HUES48 (cell line): ENCODE results near the gene BZW2.

Source experiments
- H3K27ac ChIP-seq: one replicate; pipeline ENCODE4 v1.7.0; 2013; ENCODE audit warnings: low read depth, low read length, inconsistent platforms
- H3K27me3 ChIP-seq: 2 replicates; pipeline ENCODE4 v1.6.1; 2013; ENCODE audit warnings: mild to moderate bottlenecking, low read length; ENCODE audit not compliant: control insufficient read depth, insufficient read depth
- H3K36me3 ChIP-seq: 2 replicates; pipeline ENCODE4 v1.6.1; 2013; ENCODE audit warnings: low read length; ENCODE audit not compliant: control insufficient read depth, insufficient read depth
- H3K4me1 ChIP-seq: 2 replicates; pipeline ENCODE4 v1.6.1; 2013; ENCODE audit warnings: mild to moderate bottlenecking, low read length; ENCODE audit not compliant: control insufficient read depth, insufficient read depth
- H3K4me3 ChIP-seq: 2 replicates; pipeline ENCODE4 v1.5.1; 2013; ENCODE audit warnings: mild to moderate bottlenecking, low read depth, low read length
- H3K9ac ChIP-seq: 2 replicates; pipeline ENCODE4 v1.6.1; 2013; ENCODE audit warnings: mild to moderate bottlenecking, low read depth, low read length, moderate library complexity
- H3K9me3 ChIP-seq: 2 replicates; pipeline ENCODE4 v1.6.1; 2013; ENCODE audit warnings: low read length; ENCODE audit not compliant: control insufficient read depth, insufficient read depth

Gene BZW2

DNA sequence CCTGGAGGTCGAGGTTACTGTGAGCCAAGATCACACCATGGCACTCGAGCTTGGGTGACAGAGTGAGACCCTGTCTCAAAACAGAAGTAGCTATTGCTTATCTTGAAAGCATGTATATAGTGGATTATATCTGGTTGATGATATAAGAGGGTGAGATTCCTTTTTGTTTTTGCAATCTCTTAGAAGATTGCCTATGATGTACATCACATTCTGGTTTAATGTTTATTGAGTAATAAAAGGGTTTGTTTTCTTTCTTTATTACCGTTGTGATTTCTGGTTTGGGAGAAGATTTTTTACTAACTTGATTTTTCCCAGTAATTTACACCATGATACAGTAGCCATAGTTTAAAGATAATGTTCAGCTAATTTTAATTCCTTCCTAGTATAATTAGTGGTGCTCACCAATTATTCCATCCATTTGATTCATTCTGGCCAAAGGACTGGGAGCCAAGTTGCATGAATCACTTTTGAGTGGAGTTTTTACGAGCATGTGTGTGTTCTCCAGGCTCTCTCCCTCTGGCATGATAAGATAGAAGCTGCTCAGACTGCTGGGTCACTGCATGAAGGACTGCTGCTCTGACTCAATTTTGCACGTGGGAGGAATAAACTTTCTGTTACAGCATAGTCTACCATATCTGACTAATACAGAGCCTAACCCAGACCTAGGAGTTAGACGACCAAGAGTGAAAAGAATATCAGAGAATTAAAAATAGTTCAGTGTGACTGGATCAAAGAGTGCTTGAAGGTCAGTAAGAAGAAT, 94.1 kb downstream of the BZW2 start:
- H3K27ac ChIP-seq, result no peak overlapping the region
- H3K4me1 ChIP-seq, result peaks cover 26% of the 10 kb centered on the region
- H3K9ac ChIP-seq, result no peak overlapping the region
- no peaks in the 10 kb centered on the region for H3K9me3 ChIP-seq
- no peaks in the 10 kb centered on the region for H3K27me3 ChIP-seq
- H3K36me3 ChIP-seq, result no peaks in the 10 kb centered on the region
- no peak overlapping the region for H3K4me3 ChIP-seq

DNA sequence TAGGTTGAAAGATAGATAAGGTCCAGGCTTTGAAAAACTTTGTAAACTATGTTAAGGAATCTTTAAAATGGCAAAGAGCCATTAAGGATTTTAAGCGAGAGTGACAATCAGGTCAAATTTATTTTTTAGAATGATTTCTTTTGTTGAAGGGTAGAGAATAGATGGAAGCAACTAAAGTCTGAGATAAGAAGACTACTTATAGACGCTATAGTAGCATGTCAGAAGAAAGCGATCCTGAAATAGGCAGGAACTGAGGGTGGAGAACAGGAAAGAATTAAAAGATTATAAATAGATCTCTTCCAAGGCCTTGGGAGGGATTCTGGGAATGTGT, 94.6 kb downstream of the BZW2 start:
- Histone ChIP-seq H3K4me3 (no peak overlapping the region), H3K27ac (no peak overlapping the region), H3K36me3 (no peaks in the 10 kb centered on the region), H3K27me3 (no peaks in the 10 kb centered on the region), H3K4me1 (peaks cover 31% of the 10 kb centered on the region), H3K9ac (no peak overlapping the region), H3K9me3 (no peaks in the 10 kb centered on the region)

DNA sequence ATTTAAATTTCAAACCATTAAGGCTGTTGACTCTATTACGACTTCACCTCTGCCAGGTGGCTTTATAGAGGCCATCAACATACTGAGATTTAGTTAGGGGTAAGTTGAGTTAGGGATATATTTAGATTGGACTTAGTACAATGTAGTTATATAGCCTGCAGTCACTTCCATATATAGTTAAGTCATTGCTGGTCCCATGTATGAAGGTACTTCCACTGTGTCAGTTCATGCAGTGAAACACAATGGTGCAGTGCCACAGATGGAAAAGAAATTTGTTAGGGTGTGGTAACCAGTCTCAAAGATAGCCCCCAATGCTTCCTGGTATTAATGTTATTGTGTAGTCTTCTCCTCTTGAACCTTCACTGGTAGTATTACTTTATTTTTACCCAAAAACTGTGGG, 95.0 kb downstream of the BZW2 start:
- Histone ChIP-seq H3K27me3 (no peaks in the 10 kb centered on the region), H3K9ac (no peak overlapping the region), H3K27ac (no peak overlapping the region), H3K36me3 (no peaks in the 10 kb centered on the region), H3K4me1 (peaks cover 36% of the 10 kb centered on the region), H3K4me3 (no peak overlapping the region), H3K9me3 (no peaks in the 10 kb centered on the region)

DNA sequence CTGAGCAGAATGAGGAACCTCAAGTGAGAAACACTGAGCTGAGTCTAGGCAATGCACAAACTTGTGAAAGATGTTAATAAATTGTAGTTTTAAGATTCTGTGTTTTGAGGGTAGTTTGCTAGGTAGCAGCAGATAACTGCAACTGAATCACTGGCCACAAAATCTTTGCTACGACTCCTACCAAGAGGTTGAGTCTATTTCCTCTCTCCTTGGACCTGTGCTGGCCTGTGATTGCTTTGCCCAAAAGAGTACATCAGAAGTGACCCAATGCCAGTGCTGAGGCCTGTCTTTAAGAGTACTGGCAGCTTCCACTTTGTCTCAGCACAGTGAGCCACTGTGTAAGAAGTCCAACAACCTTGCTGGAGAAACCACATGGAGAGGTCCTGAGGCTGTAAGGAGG, 95.7 kb downstream of the BZW2 start:
- peaks cover 36% of the 10 kb centered on the region for H3K4me1 ChIP-seq
- no peaks in the 10 kb centered on the region for H3K27me3 ChIP-seq
- H3K27ac ChIP-seq, result no peak overlapping the region
- no peak overlapping the region for H3K9ac ChIP-seq
- no peaks in the 10 kb centered on the region for H3K36me3 ChIP-seq
- no peak overlapping the region for H3K4me3 ChIP-seq
- no peaks in the 10 kb centered on the region for H3K9me3 ChIP-seq

DNA sequence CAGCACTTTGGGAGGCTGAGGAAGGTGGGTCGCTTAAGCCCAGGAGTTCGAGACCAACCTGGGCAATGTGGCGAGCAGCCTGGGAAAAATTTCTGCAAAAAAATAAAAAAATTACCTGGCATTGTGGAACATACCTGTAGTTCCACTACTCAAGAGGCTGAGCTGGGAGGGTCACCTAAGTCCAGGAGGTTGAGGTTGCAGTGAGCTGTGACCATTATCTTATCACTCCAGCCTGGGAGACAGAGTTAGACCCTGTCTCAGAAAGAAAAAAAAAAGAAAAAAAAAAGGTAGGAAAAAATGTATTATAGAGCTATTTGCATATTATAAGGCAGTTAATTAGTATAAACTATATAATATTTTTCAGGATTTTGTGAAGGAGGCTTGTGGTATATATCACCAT, 96.6 kb downstream of the BZW2 start:
- Histone ChIP-seq H3K9ac (no peak overlapping the region), H3K36me3 (no peaks in the 10 kb centered on the region), H3K27ac (no peak overlapping the region), H3K27me3 (no peaks in the 10 kb centered on the region), H3K4me1 (peaks cover 27% of the 10 kb centered on the region), H3K9me3 (no peaks in the 10 kb centered on the region), H3K4me3 (no peak overlapping the region)

DNA sequence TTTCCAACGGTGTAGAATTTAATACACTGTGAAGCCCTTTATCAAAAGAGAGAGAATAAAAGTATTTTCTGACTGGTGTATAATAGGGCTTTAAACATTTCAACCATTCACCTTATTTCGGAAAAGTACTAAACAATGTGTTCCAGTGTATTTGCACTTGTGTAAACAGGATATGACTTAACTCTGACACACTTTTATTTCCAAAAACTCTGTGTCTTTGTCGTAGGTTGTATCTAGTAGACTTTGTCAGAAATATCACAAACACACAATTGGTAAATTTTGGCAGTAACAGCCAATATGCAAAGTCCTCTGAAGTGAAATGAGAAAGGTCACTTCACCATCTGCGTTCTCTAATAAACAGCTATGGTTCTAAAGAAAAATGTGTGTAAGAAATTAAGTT, 97.3 kb downstream of the BZW2 start:
- H3K4me1 ChIP-seq, result peaks cover 22% of the 10 kb centered on the region

DNA sequence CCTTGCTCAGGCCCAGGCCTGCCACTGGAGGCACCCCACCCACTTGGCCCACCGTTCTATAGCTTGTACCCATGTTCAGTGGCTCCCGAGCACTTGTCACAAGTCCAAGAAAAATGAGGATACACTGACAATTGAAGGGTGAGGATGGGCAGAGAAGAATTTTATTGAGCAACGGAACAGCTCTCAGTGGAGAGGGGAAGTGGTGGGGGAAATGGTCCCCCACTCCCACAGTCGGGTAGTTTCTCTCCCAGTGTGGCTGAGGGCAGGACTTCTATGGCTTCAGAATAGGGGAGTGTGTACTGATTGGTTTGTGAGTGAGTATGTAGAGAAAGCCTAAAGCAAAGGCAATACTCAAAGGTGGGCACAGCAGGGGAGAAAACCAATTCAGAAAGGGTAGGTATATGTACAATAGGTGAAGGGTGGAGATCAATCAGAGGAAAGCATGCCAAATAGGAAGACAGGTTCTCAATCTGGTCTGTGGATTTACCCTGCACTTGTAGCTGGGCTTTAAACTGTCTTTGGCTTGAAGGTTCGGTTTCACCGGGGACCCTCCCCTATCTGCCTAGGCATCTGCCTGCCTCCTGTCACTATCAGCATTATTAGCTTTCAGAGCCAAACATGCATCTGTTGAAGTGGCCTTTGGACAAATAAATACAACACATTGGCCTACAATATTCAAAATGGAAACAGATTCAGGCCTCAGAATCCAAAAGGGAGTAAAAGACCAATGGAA, 98.7 kb downstream of the BZW2 start:
- Histone ChIP-seq H3K4me3 (no peak overlapping the region), H3K36me3 (no peaks in the 10 kb centered on the region), H3K27ac (peak overlapping the region; percentile 62), H3K4me1 (peaks cover 22% of the 10 kb centered on the region), H3K27me3 (no peaks in the 10 kb centered on the region), H3K9ac (no peak overlapping the region), H3K9me3 (no peaks in the 10 kb centered on the region)

More for the DNA sequence above, 97.3 kb downstream of the BZW2 start:
- Histone ChIP-seq H3K4me3 (no peak overlapping the region), H3K9ac (no peak overlapping the region), H3K27me3 (no peaks in the 10 kb centered on the region), H3K9me3 (no peaks in the 10 kb centered on the region), H3K27ac (no peak overlapping the region), H3K36me3 (no peaks in the 10 kb centered on the region)

DNA sequence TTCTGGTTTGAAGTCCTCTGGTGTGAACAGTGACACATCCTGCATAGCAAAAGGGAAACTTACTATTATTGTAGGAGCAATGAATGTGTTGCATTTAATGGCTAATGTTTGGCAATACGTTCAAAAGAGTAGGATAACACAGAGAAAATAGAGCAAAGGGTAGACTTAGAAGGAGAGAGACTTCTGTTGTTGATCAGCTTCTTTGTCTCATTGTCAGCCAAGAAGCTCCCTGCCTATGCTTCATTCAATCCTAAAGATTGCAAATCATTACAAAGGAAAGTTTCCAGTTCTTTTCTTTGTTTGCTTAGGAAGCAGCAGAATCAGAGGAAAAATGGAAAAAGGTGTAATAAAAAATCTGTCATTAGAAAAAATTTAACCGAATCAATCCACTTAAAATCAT, 99.7 kb downstream of the BZW2 start:
- Histone ChIP-seq H3K27ac (peak overlapping the region; percentile 62), H3K4me1 (peaks cover 22% of the 10 kb centered on the region), H3K27me3 (no peaks in the 10 kb centered on the region), H3K9ac (no peak overlapping the region), H3K4me3 (no peak overlapping the region), H3K36me3 (no peaks in the 10 kb centered on the region), H3K9me3 (no peaks in the 10 kb centered on the region)

DNA sequence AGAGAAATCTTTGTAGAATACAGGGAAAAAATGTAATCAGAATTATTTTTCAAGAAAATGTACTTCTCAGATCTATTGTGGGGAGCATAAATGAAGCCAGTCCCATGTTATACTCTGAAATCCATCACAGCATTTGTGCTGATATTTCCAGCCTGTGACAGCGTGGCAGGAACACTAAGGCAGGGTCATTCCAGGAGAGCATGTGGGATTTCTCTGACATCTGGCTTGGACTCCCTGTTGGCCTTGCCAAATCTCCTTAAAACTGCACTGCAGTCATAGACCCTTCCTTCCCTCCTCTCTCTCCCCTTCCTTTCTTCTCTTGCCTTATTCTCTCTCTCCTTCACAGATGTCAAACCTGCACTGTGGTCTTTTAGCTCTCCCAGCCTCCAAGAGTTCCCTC, 101.1 kb downstream of the BZW2 start:
- Histone ChIP-seq H3K4me1 (peaks cover 22% of the 10 kb centered on the region), H3K27ac (no peak overlapping the region), H3K4me3 (no peak overlapping the region), H3K36me3 (no peaks in the 10 kb centered on the region), H3K9me3 (no peaks in the 10 kb centered on the region), H3K9ac (no peak overlapping the region), H3K27me3 (no peaks in the 10 kb centered on the region)

DNA sequence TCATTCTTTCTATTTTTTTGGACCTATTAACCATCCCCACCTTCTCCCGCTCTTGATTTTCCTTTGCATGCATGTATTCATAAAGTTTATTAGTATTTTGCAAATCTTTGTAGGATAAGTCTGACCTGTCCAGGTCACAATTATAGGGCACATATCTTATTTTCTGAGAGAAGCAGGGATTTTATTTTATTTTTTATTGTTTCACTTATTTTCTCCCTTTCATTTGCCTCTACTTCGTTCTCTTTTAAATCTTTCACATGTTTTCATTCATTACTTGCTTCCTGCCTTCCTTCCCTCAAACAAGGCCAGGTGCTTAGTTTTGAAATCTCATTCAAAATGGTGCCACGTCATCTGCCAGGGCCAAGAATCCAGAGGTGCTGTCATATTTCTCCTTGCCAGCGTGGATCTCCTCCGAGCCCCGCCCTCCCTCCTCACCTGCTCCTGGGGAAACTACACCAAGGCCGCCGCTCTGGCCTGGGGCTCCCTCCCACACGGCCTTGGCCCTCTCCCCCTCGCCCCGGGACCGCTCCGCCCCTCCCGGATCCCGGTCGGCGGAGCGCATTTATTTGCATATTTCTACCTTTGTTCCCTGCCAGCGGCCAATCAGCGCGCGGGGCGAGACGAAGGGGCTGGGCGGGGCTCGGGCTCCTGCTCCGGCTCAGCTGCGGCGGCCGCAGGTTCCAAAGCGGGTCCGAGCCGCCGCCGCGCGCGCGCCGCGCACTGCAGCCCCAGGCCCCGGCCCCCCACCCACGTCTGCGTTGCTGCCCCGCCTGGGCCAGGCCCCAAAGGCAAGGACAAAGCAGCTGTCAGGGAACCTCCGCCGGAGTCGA, 107.3 kb downstream of the BZW2 start, which contains the start of gene TSPAN13:
Gene TSPAN13, plus strand, starts transcription at position 654 of the 830 bp plus-strand sequence. CDS start 213 bp downstream, outside the sequence.
- Histone ChIP-seq H3K9me3 (no peaks in the 10 kb centered on the region), H3K9ac (peak within 1 kb of the TSS; percentile 37; the same call in 1 of the 2 replicates), H3K4me3 (peak within 1 kb of the TSS; percentile 84), H3K36me3 (no peaks in the 10 kb centered on the region), H3K4me1 (peaks cover 22% of the 10 kb centered on the region), H3K27ac (peak within 1 kb of the TSS; percentile 54), H3K27me3 (peaks cover 12% of the 10 kb centered on the region)
